WTC11 (cell line): Measurements from ENCODE around the gene CTCF. TPM values are rescaled to one million over a fixed set of nuclear protein-coding genes. Genes with fewer than 3 reads are reported as not detected.

Experiments used
- ATAC-seq: fragments of 200-7000 bp; cut with Tn5 transposase; 2 replicates; pipeline ENCODE4 v1.10.0; 2021; ENCODE audit warnings: mild to moderate bottlenecking, moderate library complexity
- CTCF ChIA-PET: fragments of 300-600 bp; sonication (Branson Sonifier 250); formaldehyde crosslinking; loops from one replicate; lab custom pipeline; 2021; ENCODE audit warnings: antibody characterized with exemption; lab: Charles Lee
- POLR2A ChIA-PET: fragments of 350-600 bp; sonication (Branson Sonifier 250); formaldehyde crosslinking; loops from one replicate; lab custom pipeline; 2021; ENCODE audit warnings: antibody characterized with exemption; lab: Charles Lee
- DNase-seq: peaks from one replicate; pipeline ENCODE4 v3.0.0; 2021; ENCODE audit warnings: low spot score
- H3K27ac Mint-ChIP-seq: 2 replicates; pipeline ENCODE4 v1.8.0; 2021; ENCODE audit warnings: mixed read lengths
- H3K27me3 Mint-ChIP-seq: 2 replicates; pipeline ENCODE4 v1.8.0; 2021; ENCODE audit warnings: low read depth, mild to moderate bottlenecking, moderate library complexity, mixed read lengths
- H3K36me3 Mint-ChIP-seq: 2 replicates; pipeline ENCODE4 v1.8.0; 2021; ENCODE audit warnings: mixed read lengths
- H3K4me1 Mint-ChIP-seq: 2 replicates; pipeline ENCODE4 v1.8.0; 2022; ENCODE audit warnings: mixed read lengths
- H3K4me3 Mint-ChIP-seq: 2 replicates; pipeline ENCODE4 v1.8.0; 2021; ENCODE audit warnings: mild to moderate bottlenecking, moderate library complexity, mixed read lengths
- H3K9me3 Mint-ChIP-seq: 2 replicates; pipeline ENCODE4 v1.8.0; 2021; ENCODE audit warnings: mixed read lengths
- ATF1 ChIP-seq: sonication (generic); formaldehyde crosslinking; IDR thresholded peaks from 2 replicates; pipeline ENCODE4 v1.8.1; 2023; ENCODE audit warnings: mild to moderate bottlenecking, moderate library complexity, missing genetic modification reagents
- ELF4 ChIP-seq: sonication (generic); formaldehyde crosslinking; IDR thresholded peaks from 2 replicates; pipeline ENCODE4 v1.8.1; 2022; ENCODE audit warnings: low read depth, mild to moderate bottlenecking, moderate library complexity, missing genetic modification reagents
- EMX1 ChIP-seq: fragments of 250-450 bp; sonication (Bioruptor Pico); IDR thresholded peaks from 2 replicates; pipeline ENCODE4 v1.8.0; 2021; ENCODE audit warnings: mild to moderate bottlenecking
- FOXJ3 ChIP-seq: sonication (generic); formaldehyde crosslinking; IDR thresholded peaks from 2 replicates; pipeline ENCODE4 v1.9.0; 2021; ENCODE audit warnings: missing genetic modification reagents, mild to moderate bottlenecking, borderline replicate concordance
- IRF2 ChIP-seq: sonication (generic); formaldehyde crosslinking; IDR thresholded peaks from 2 replicates; pipeline ENCODE4 v1.8.0; 2022; ENCODE audit warnings: low read depth, missing genetic modification reagents, borderline replicate concordance
- NR2C2 ChIP-seq: sonication (generic); formaldehyde crosslinking; IDR thresholded peaks from 2 replicates; pipeline ENCODE4 v1.8.0; 2022; ENCODE audit warnings: mild to moderate bottlenecking, missing genetic modification reagents
- OVOL2 ChIP-seq: fragments of 250-450 bp; sonication (Bioruptor Pico); IDR thresholded peaks from 2 replicates; pipeline ENCODE4 v1.9.0; 2021; ENCODE audit warnings: mild to moderate bottlenecking, borderline replicate concordance
- PRRX2 ChIP-seq: fragments of 250-450 bp; sonication (Bioruptor Pico); IDR thresholded peaks from 2 replicates; pipeline ENCODE4 v1.8.0; 2021; ENCODE audit warnings: mild to moderate bottlenecking
- RELA ChIP-seq: sonication (generic); formaldehyde crosslinking; IDR thresholded peaks from 2 replicates; pipeline ENCODE4 v1.8.1; 2022; ENCODE audit warnings: missing genetic modification reagents, mild to moderate bottlenecking, borderline replicate concordance
- SMAD3 ChIP-seq: sonication (generic); formaldehyde crosslinking; IDR thresholded peaks from 2 replicates; pipeline ENCODE4 v1.8.0; 2022; ENCODE audit warnings: missing genetic modification reagents, mild to moderate bottlenecking, borderline replicate concordance
- ZNF219 ChIP-seq: sonication (generic); formaldehyde crosslinking; IDR thresholded peaks from 2 replicates; pipeline ENCODE4 v1.8.0; 2023; ENCODE audit warnings: missing genetic modification reagents, mild to moderate bottlenecking, borderline replicate concordance
- ZNF317 ChIP-seq: sonication (generic); formaldehyde crosslinking; IDR thresholded peaks from 2 replicates; pipeline ENCODE4 v1.8.1; 2023; ENCODE audit warnings: low read depth, mild to moderate bottlenecking, moderate library complexity, missing genetic modification reagents, borderline replicate concordance
- total RNA-seq: library from RNA; stranded (reverse); gene quantifications from 3 replicates; pipeline ENCODE4 v1.2.3, GENCODE V29; 2021
- TF ChIP-seq, protein P1 (sequence below): sonication (generic); formaldehyde crosslinking; IDR thresholded peaks from 2 replicates; pipeline ENCODE4 v1.8.1; 2022; ENCODE audit warnings: low read depth, missing genetic modification reagents, borderline replicate concordance
- TF ChIP-seq, protein P2 (sequence below): sonication (generic); formaldehyde crosslinking; IDR thresholded peaks from 2 replicates; pipeline ENCODE4 v1.8.1; 2023; ENCODE audit warnings: mild to moderate bottlenecking, missing genetic modification reagents
- TF ChIP-seq, protein P3 (sequence below): sonication (generic); formaldehyde crosslinking; IDR thresholded peaks from 2 replicates; pipeline ENCODE4 v1.8.0; 2022; ENCODE audit warnings: mild to moderate bottlenecking, missing genetic modification reagents
- TF ChIP-seq, protein P4 (sequence below): fragments of 250-450 bp; sonication (Bioruptor Pico); IDR thresholded peaks from 2 replicates; pipeline ENCODE4 v1.8.0; 2021; ENCODE audit warnings: mild to moderate bottlenecking
- TF ChIP-seq, protein P5 (sequence below): sonication (generic); formaldehyde crosslinking; IDR thresholded peaks from 2 replicates; pipeline ENCODE4 v1.8.0; 2022; ENCODE audit warnings: mild to moderate bottlenecking, missing genetic modification reagents
- TF ChIP-seq, protein P6 (sequence below): sonication (generic); formaldehyde crosslinking; IDR thresholded peaks from 2 replicates; pipeline ENCODE4 v1.8.0; 2023; ENCODE audit warnings: missing genetic modification reagents, mild to moderate bottlenecking, borderline replicate concordance
- TF ChIP-seq, protein P7 (sequence below): sonication (generic); formaldehyde crosslinking; IDR thresholded peaks from 2 replicates; pipeline ENCODE4 v1.8.1; 2023; ENCODE audit warnings: mild to moderate bottlenecking, missing genetic modification reagents

Gene CTCF
- total RNA-seq, 1 experiment from 2014 or later: 55.4 TPM

DNA sequence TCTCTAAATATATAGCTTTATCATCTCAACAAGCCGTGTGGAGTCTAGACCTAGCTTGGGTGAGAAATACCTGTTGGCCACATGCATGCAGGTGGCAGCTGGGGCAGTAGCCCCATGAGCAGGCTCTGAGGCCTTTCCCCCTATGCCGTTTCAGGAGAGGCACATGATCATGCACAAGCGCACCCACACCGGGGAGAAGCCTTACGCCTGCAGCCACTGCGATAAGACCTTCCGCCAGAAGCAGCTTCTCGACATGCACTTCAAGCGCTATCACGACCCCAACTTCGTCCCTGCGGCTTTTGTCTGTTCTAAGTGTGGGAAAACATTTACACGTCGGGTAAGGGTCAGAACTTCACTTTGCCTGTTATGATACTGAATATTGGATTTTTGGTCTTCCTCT is 65.9 kb downstream of the CTCF start:
- H3K27me3 Mint-ChIP-seq: no peaks in the 10 kb centered on the region; the same call in 1 of the 2 replicates
- H3K4me1 Mint-ChIP-seq: no peaks in the 10 kb centered on the region
- TF ChIP-seq ZNF317 (no peak), RELA (CRISPR knock-in tag) (no peak), ZNF219 (CRISPR knock-in tag) (no peak), IRF2 (CRISPR knock-in tag) (no peak), NR2C2 (no peak), PRRX2 (CRISPR knock-in tag) (no peak), OVOL2 (CRISPR knock-in tag) (no peak), FOXJ3 (CRISPR knock-in tag) (no peak), SMAD3 (CRISPR knock-in tag) (no peak), EMX1 (CRISPR knock-in tag) (no peak), ELF4 (CRISPR knock-in tag) (no peak)
- TF ChIP-seq, protein P1, sequence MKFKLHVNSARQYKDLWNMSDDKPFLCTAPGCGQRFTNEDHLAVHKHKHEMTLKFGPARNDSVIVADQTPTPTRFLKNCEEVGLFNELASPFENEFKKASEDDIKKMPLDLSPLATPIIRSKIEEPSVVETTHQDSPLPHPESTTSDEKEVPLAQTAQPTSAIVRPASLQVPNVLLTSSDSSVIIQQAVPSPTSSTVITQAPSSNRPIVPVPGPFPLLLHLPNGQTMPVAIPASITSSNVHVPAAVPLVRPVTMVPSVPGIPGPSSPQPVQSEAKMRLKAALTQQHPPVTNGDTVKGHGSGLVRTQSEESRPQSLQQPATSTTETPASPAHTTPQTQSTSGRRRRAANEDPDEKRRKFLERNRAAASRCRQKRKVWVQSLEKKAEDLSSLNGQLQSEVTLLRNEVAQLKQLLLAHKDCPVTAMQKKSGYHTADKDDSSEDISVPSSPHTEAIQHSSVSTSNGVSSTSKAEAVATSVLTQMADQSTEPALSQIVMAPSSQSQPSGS (CRISPR knock-in tag): no peak
- TF ChIP-seq, protein P2, sequence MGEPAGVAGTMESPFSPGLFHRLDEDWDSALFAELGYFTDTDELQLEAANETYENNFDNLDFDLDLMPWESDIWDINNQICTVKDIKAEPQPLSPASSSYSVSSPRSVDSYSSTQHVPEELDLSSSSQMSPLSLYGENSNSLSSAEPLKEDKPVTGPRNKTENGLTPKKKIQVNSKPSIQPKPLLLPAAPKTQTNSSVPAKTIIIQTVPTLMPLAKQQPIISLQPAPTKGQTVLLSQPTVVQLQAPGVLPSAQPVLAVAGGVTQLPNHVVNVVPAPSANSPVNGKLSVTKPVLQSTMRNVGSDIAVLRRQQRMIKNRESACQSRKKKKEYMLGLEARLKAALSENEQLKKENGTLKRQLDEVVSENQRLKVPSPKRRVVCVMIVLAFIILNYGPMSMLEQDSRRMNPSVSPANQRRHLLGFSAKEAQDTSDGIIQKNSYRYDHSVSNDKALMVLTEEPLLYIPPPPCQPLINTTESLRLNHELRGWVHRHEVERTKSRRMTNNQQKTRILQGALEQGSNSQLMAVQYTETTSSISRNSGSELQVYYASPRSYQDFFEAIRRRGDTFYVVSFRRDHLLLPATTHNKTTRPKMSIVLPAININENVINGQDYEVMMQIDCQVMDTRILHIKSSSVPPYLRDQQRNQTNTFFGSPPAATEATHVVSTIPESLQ (CRISPR knock-in tag): no peak
- TF ChIP-seq, protein P3, sequence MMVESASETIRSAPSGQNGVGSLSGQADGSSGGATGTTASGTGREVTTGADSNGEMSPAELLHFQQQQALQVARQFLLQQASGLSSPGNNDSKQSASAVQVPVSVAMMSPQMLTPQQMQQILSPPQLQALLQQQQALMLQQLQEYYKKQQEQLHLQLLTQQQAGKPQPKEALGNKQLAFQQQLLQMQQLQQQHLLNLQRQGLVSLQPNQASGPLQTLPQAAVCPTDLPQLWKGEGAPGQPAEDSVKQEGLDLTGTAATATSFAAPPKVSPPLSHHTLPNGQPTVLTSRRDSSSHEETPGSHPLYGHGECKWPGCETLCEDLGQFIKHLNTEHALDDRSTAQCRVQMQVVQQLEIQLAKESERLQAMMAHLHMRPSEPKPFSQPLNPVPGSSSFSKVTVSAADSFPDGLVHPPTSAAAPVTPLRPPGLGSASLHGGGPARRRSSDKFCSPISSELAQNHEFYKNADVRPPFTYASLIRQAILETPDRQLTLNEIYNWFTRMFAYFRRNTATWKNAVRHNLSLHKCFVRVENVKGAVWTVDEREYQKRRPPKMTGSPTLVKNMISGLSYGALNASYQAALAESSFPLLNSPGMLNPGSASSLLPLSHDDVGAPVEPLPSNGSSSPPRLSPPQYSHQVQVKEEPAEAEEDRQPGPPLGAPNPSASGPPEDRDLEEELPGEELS (CRISPR knock-in tag): no peak
- TF ChIP-seq, protein P4, sequence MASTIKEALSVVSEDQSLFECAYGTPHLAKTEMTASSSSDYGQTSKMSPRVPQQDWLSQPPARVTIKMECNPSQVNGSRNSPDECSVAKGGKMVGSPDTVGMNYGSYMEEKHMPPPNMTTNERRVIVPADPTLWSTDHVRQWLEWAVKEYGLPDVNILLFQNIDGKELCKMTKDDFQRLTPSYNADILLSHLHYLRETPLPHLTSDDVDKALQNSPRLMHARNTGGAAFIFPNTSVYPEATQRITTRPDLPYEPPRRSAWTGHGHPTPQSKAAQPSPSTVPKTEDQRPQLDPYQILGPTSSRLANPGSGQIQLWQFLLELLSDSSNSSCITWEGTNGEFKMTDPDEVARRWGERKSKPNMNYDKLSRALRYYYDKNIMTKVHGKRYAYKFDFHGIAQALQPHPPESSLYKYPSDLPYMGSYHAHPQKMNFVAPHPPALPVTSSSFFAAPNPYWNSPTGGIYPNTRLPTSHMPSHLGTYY (CRISPR knock-in tag): no peak
- TF ChIP-seq, protein P5, sequence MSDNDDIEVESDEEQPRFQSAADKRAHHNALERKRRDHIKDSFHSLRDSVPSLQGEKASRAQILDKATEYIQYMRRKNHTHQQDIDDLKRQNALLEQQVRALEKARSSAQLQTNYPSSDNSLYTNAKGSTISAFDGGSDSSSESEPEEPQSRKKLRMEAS (CRISPR knock-in tag): no peak
- ChIA-PET CTCF (interaction anchor here (1.2 to 1.9 kb wide), 2 partner anchors 81 to 107 kb away, joined by 4 to 6 read pairs; no protein-coding TSS in a partner anchor), POLR2A (interaction anchor here (0.6 kb wide), 1 partner anchor 127 kb away, joined by 3 read pairs; no protein-coding TSS in a partner anchor)
- H3K27ac Mint-ChIP-seq: no peak overlapping the region
- no peak for DNase-seq
- no peak for ATAC-seq
- H3K36me3 Mint-ChIP-seq: peaks cover 54% of the 10 kb centered on the region
- no peaks in the 10 kb centered on the region for H3K9me3 Mint-ChIP-seq
- no peak overlapping the region for H3K4me3 Mint-ChIP-seq

DNA sequence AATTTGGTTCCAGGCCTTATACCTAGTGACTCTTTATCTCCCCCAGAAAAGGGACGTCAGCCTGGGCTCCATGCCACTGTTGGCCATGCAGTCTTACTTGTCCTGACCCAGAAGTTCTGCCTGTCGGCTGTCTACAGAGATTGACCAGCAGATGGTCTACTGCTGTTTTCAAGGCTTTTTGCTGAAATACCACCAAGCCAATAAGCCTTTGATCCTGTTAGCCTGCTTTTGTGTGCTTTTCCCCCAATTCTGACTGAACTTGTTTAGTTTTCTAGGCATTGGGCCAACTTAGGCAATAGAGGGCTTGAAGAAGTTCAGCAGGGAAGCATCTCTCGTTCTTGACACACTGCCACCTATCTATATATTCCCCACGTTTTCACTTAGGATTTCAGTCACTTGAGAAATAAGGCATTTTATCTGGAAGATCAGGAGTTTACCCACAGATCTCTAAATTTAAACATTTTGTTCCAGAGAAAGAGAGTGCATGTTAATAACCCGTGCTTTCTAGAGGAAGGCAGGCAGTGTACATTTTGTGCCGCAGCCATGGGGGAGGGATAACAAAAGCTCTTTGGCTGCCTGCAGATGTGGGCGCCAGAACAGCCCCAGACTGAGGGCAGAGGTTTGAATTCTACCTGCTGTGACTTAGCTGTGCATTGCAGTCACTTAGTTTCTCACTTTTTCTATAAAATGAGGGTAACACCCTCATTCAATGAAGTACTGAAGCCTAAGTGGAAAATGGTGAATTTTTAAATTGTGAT is 70.3 kb downstream of the CTCF start:
- peak overlapping the region; percentile 17; the same call in 1 of the 2 replicates for H3K27ac Mint-ChIP-seq
- H3K27me3 Mint-ChIP-seq: no peaks in the 10 kb centered on the region; the same call in 1 of the 2 replicates
- no peaks in the 10 kb centered on the region for H3K4me1 Mint-ChIP-seq
- no peaks in the 10 kb centered on the region for H3K9me3 Mint-ChIP-seq
- ChIA-PET CTCF (interaction anchor here (0.8 to 0.9 kb wide), 2 partner anchors 12 to 86 kb away, joined by 3 to 6 read pairs; partner anchors contain the start of gene CARMIL2), POLR2A (interaction anchor here (0.6 kb wide), 1 partner anchor 11 kb away, joined by 3 read pairs; no protein-coding TSS in a partner anchor)
- no peak overlapping the region for H3K4me3 Mint-ChIP-seq
- ATAC-seq (no peak), DNase-seq (no peak)
- H3K36me3 Mint-ChIP-seq: peaks cover 47% of the 10 kb centered on the region
- TF ChIP-seq, protein P6, sequence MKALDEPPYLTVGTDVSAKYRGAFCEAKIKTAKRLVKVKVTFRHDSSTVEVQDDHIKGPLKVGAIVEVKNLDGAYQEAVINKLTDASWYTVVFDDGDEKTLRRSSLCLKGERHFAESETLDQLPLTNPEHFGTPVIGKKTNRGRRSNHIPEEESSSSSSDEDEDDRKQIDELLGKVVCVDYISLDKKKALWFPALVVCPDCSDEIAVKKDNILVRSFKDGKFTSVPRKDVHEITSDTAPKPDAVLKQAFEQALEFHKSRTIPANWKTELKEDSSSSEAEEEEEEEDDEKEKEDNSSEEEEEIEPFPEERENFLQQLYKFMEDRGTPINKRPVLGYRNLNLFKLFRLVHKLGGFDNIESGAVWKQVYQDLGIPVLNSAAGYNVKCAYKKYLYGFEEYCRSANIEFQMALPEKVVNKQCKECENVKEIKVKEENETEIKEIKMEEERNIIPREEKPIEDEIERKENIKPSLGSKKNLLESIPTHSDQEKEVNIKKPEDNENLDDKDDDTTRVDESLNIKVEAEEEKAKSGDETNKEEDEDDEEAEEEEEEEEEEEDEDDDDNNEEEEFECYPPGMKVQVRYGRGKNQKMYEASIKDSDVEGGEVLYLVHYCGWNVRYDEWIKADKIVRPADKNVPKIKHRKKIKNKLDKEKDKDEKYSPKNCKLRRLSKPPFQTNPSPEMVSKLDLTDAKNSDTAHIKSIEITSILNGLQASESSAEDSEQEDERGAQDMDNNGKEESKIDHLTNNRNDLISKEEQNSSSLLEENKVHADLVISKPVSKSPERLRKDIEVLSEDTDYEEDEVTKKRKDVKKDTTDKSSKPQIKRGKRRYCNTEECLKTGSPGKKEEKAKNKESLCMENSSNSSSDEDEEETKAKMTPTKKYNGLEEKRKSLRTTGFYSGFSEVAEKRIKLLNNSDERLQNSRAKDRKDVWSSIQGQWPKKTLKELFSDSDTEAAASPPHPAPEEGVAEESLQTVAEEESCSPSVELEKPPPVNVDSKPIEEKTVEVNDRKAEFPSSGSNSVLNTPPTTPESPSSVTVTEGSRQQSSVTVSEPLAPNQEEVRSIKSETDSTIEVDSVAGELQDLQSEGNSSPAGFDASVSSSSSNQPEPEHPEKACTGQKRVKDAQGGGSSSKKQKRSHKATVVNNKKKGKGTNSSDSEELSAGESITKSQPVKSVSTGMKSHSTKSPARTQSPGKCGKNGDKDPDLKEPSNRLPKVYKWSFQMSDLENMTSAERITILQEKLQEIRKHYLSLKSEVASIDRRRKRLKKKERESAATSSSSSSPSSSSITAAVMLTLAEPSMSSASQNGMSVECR: no peak
- TF ChIP-seq, protein P7, sequence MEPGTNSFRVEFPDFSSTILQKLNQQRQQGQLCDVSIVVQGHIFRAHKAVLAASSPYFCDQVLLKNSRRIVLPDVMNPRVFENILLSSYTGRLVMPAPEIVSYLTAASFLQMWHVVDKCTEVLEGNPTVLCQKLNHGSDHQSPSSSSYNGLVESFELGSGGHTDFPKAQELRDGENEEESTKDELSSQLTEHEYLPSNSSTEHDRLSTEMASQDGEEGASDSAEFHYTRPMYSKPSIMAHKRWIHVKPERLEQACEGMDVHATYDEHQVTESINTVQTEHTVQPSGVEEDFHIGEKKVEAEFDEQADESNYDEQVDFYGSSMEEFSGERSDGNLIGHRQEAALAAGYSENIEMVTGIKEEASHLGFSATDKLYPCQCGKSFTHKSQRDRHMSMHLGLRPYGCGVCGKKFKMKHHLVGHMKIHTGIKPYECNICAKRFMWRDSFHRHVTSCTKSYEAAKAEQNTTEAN (CRISPR knock-in tag): no peak
- TF ChIP-seq ATF1 (CRISPR knock-in tag): no peak
